Measurements from ENCODE around the gene STARD3NL.

DNA sequence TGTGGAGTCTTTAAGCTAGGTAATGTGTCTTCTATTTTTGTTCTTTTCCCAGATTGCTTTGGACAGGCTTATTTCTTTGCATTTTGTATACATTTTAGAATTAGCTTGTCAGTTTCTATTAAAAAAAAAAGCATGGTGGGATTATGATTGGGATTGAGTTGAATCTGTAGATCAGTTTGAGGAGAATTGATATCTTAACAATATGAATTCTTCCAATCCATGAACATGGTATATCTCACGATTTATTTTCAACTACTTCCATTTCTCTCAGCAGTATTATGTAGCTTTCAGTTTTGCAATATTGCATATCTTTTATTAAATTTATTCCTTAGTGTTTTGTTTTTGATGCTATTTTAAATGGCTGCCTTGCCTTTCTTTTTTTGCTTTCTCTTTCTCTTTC, 13.7 kb downstream of the STARD3NL start:
- TF ChIP-seq ZBTB11 (tag by site-specific recombination; conservative IDR thresholded peaks at IDR 0.05; ENCODE audit: low read depth): no peak
- no peak for TF ChIP-seq CTCF (tag by site-specific recombination; IDR thresholded peaks at IDR 0.05)

Data from HEK293 (cell line).